ENCODE data around the gene MACROD1.

MACROD1 gene

DNA sequence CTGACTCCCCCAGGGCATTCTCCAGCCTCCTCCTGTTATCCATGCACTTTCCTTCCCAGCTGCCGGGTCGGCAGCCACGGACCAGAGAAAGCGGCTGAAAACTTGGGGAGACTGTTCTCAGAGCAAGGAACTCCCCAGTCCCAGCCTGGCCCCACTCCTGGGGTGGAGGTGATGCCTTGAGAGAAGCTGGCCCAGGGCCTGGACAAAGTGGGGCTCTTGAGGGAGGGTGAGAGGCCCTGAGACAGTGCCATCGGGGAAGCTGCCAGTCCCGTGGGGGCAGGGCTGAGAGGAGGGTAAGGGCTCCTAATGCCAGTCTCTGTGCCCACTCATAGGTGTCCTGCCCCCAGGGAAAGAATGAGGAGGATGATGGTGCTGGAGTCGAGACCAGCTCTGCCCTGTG is 76.4 kb downstream of the MACROD1 start:
- DNase-seq: no peak

DNA sequence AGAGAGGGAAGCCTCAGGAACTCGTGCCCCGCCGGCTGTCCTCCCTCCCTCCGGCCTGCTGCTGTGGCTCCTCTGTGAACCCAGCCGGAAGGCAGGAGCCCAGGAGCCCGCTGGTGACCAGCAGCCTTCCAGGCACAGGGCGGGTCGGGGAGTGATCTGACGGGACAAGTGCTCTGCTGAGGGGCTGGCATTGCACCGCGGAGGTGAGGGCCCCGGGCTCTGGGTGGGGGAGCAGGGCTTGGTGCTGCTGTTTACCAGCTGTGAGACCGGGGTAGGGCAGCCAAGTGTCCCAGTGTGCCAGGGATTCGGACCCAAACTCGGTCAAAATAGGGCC is 76.9 kb downstream of the MACROD1 start:
- DNase-seq: no peak

DNA sequence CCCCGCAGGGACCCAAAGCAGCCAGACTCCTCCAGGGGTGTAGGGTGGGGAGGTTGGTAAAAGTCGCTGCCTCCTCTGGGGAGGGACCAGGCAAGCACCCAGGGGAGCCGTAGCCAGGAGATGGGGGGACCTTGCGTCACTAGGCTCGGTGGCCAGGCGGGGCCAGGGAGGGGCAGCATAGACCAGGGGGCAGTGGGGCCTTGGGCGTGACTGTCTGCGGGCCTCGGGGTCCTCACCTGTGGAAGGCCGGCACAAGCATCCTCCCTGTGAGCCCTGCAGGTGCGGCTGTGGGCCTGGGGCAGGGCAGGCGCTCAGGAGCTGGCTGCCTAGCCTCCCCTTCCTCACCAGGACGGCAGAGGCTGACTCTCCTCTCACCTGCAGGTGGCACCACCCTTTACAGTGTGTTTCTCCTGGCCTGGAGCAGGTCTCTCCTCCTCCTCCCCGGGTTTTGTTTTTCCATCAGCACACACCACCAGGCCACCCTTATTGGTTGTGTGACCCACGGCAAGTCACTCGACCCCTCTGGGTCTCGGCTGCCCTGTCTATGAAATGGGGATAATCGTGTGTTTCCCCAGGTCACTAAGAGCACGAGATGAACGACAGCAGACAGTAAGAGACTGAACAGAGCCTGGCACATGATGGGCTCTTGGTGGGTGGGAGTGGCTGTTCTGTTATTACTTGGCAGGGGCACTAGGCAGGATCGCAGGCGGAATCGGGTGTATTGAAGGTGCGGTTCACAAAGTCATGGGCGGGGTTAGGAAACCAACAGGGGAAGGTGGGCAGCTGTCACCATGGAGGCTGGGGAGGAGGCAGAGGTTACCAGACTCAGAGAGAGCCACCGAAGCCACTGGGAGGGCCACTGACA is 77.5 kb downstream of the MACROD1 start:
- DNase-seq: no peak

DNA sequence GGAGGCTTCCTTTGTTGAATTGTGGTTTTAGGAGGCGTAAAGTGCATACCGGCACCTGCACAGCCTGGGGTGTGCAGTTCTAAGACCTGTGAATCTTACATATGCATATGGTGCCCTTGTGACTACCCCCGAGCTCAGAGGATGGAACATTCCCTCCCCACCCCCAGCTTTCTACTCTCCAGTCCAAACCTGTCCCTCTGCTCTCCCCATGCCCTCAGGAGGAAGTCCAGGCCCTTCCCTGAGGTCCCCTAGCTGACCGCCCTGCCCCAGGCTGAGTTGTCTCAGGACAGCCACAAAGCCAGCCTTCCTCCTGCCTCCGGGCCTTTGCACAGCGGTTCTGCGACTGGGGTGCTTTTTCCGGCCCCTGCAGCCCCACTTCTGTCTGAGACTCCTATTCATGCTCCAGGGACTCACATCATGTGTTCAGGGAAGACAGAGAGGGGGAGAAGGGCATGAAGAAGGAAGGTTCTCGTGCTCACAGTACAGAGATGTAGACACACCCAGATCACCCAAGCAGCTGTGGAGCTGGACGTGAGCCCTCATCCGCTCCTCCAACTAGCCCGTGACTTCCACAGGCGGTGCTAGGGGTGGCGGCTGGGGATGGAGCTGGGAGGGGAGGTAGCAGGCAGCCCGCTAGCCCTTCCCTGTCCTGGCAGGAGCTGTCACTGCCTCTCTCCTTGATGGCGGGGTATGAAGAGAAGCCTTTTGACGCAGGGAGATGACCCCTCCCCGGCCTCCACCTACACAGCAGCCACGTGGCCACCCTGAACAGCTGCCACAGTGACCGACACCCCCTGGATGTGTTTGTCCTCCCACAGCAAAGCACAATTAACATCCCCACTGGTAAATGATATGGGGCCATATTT is 79.4 kb downstream of the MACROD1 start:
- DNase-seq: no peak

GRCh38 chr11:64085906-64086257 is 80.0 kb downstream of the MACROD1 start:
- no peak for DNase-seq

DNA sequence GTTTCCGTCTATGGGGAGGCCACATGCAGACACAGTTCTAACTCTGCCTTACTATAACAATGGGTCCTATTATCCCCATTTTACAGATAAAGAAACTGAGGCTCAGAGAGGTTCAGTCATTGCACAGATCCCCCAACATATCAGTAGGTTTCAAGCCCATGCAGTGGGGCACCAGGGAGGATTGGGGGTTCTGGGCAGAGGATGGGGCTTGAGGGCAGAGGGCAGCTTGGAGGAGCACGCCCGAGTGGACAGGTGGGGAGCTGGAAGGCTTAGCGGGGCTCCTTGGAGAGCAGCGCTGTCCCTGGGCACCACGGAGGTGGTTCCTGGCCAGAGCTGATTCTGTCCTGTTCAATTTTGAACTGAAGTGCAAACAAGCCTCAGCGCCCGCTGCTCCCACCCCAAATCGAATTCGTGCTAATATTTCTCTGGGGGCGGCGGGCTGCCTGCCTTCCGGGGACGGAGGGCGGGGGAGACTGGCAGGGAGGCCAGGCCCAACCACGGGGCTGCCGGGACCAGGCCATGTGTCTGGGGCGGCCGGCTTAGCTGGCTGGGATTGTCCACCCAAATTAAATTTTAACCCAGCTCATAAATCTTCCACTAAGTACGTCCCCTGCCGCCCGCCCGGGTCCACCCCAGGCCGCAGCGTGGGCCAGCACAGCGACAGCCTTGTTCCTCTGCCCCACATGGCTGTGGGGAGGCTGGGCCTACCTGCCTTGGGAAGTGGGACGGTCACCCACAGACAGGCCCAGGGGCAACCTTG is 80.8 kb downstream of the MACROD1 start:
- no peak for DNase-seq

DNA sequence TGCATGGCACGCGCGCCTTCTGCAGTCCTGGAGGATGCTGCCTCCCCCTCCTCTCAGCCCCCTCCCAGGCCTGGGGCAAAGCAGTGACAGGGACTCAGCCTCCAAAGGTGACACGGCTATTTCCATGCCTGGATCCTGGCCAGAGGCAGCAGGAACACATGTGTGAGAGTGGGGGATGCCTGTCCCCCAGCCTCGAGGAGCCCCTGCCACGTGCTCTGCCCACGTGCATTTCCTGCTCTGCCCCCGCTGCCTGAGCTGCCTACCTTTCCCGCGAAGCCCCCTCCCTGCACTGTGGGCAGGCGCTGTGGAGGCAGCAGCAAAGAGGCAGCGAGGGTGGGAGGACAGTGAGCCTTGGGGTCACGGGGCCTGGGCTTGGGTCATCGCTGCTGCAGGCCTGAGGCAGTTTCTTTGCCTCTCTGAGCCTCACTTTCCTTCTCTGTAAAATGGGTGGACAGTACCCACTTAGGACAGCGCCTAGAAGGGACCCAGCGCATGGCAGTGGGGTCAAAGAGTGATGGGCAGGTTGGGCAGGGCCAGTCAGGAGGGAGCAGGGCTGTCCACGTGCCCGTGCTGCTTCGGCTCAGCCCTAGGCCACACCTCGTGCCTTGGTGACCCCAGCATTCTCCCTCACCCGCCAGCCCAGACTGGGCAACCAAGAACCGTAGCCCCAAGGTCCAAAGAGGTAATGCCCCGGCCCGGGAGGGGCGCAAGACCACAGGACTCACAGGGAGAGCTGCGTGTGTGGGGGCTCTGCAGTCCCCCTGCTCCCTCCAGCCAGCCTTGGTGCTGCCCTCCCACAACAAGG is 81.6 kb downstream of the MACROD1 start:
- no peak for DNase-seq

GRCh38 chr11:64083398-64084080 is 82.4 kb downstream of the MACROD1 start:
- DNase-seq: no peak

DNA sequence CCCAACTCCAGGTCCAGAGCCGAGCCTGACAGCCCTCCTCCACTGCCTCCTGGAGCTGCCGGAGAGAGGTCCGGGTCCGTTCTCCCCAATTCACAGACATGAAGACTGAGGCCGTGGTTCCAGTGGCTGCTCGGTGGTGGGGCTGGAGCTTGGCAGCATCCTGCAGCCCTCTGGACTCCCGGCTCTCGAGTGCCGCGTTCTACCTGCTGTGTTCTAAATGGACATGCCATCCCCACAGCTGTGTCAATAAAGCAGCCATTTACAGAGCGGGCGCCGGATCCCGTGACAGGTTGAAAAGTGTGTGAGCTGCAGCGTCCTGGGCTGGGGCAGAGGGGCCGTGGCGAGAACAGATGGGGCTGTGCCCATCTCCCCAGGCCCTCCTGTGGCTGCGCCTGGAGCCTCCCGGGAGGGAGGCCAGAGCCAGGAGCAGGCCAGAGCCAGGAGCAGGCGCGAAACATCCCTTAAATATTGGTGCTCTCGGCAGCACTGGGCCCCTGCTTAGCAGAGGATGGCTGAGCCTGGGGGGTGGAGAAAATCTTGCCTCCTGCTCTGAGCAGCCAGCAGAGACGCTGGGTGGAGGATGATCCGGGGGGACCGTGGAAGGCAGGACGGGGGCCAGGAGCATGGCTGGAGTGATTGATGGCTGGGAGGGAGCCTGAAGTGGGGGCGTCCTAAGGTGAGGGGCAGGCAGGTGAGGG is 84.0 kb downstream of the MACROD1 start:
- DNase-seq: no peak

GRCh38 chr11:64080390-64080789 is 85.5 kb downstream of the MACROD1 start:
- DNase-seq: no peak

GRCh38 chr11:64078905-64079304 is 87.0 kb downstream of the MACROD1 start:
- no peak for DNase-seq

DNA sequence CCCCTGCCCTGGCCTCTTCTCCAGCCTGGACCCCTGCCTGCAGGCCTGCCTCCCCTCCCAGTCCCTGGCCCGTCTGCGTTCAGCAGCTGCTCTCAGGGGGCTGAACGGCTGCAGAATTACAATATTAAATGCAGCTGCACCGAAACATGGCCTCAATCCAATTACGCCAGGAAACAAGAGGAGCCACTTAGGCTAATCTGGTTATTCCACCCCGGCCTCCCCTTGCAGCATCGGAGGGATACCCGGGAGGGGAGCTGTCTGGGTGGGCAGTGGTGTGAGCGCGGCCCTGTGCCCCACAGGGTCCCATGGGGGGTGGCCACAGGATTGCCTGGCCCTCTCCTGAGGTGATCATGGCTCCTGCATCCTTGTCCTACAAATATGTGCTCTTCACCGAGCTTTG is 87.6 kb downstream of the MACROD1 start:
- no peak for DNase-seq

DNA sequence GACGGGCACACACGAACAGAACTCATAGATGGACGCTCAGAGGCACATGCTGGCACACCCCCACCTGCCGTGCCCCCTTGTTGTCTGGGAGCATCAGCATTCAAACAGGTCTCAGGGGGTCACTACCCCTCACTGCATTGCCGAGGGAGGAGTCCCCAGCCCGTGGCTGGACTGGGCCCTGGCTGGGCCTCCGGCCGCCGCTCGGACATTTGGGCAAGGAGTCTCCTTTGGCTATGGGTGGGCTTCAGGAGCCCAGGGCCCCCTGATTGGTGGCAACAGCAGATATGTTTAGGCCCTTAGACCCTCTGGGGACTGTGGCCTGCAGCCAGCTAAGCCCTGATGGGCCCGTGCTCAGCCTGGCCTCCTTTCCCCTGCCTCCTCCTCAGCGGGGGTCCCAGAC is 88.3 kb downstream of the MACROD1 start:
- no peak for DNase-seq

- no peak for DNase-seq
These were observed 89.2 kb downstream of the MACROD1 start for GRCh38 chr11:64076758-64077157.

DNA sequence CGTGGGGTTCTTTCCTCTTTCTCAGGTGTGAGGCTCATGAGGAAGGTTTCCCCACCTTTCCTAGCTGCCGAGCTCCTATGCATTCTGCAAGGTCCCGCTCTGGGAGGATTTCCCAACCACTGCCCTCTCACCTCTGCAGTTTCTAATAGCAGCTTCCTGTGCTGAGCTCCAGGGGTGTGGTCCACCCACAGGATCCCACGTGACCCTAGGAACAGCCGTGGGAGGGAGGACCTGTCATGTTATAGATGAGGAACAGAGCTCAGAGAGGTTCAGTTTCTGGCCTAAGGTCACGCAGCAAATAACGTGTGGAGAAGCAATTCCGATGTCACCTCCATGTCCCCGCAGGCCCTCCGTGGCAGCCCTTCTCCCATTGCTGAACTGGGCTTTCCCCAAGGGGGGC is 91.7 kb downstream of the MACROD1 start:
- no peak for DNase-seq

GRCh38 chr11:64073542-64073941 is 92.4 kb downstream of the MACROD1 start:
- no peak for DNase-seq

GRCh38 chr11:64072871-64073270 is 93.0 kb downstream of the MACROD1 start:
- no peak for DNase-seq

DNA sequence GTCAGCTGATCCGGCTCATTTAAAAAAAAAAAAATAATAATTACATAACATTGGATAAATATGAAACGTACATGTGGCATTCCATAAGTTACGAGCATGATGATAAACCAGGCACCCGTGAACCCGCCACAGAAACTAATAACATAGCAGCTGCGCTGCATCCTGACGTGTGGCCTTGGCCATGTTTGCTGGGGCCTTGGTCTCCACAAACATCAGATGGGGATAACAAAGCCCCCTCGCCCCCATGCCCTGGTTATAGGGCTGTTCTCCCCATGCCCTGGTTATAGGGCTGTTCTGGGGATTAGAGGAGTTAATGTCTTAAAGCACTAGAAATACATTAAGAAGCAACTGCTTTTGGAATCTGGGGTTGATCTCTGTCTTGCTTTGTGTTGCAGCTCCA is 93.5 kb downstream of the MACROD1 start:
- DNase-seq: no peak

DNA sequence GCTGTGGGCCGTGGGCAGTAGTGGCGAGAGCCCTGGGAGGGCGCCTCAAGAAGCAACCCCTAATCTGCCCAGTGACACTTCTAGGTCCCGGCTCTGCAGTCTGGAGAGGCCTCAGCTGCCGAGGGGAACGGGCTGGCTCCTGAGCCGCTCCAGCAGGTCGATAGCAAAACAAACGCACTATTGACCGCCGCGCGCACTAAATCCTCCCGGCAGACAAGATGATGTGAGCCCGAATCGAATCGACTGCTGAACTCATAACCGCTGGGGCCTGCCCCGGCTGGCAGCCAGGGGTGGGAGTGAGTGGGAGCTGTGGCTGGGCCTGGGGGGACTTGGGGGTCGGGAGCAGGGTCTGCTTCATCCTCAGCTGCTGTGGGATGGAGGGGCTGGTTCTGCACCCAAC is 94.1 kb downstream of the MACROD1 start:
- DNase-seq: no peak

- DNase-seq: no peak
These were observed 95.6 kb downstream of the MACROD1 start for GRCh38 chr11:64070314-64070681.
